HCT116 (cell line): ENCODE results near the gene FOXA1. TPM values are rescaled to one million over a fixed set of nuclear protein-coding genes. Genes with fewer than 3 reads are reported as not detected.

Experiments
- ATAC-seq: fragments of 200-7000 bp; cut with Tn5 transposase; 2 replicates; pipeline ENCODE4 v1.9.1; 2020; ENCODE audit warnings: mild to moderate bottlenecking, moderate library complexity
- BruUV-seq: library from RNA; stranded (reverse); fragments of 400-500 nt; replicated peaks from 2 replicates; lab custom pipeline; 2021; lab: Mats Ljungman, UMichigan
- CTCF ChIA-PET: fragments of 300-600 bp; sonication (Branson Sonifier 250); formaldehyde crosslinking; loops from one replicate; lab custom pipeline; 2021; ENCODE audit warnings: antibody characterized with exemption; lab: Charles Lee
- POLR2A ChIA-PET: fragments of 300-600, 350-600 bp; sonication (Branson Sonifier 250); formaldehyde crosslinking; loops from one replicate; lab custom pipeline; 2021; ENCODE audit warnings: antibody characterized with exemption; lab: Charles Lee
- RAD21 ChIA-PET, 2 experiments: fragments of 300-600 bp; sonication (Branson Sonifier 250); formaldehyde crosslinking; loops; one replicate each; lab custom pipeline; 2023; ENCODE audit warnings: low total read pairs in 2 of 2; ENCODE audit not compliant: uncharacterized antibody in 2 of 2, unreplicated experiment in 2 of 2, low non-redundant PET in 1 of 2; lab: Charles Lee
- DNase-seq: peaks from one replicate; pipeline ENCODE4 v3.0.0-alpha.2; 2010; ENCODE audit warnings: low read depth, low spot score
- H2AFZ ChIP-seq: fragments of 200-600 bp; shearing (Covaris generic), sonication (generic); 2 replicates; pipeline ENCODE4 v1.6.1; 2017; ENCODE audit warnings: low read depth, mixed run types, mixed read lengths, antibody characterized with exemption, low read length; ENCODE audit not compliant: poor library complexity, severe bottlenecking
- H3K27ac ChIP-seq: 2 replicates; pipeline ENCODE4 v1.5.1; 2012; ENCODE audit warnings: low read depth, low read length
- H3K27me3 ChIP-seq: fragments of 200-600 bp; sonication (generic); 2 replicates; pipeline ENCODE4 v1.6.1; 2016; ENCODE audit warnings: mixed run types, low read length, mixed read lengths; ENCODE audit not compliant: insufficient read depth
- H3K36me3 ChIP-seq, 2 experiments: fragments of 200-500 bp in 1 of 2; fragments of 200-600 bp in 1 of 2; sonication (Bioruptor generic) in 1 of 2; sonication (generic) in 1 of 2; 2 replicates each; pipeline versions ENCODE4 v1.5.1 to v1.6.1; 2014 to 2016; ENCODE audit warnings: low read length in 2 of 2, inconsistent platforms in 1 of 2, mixed read lengths in 1 of 2, mixed run types in 1 of 2; ENCODE audit not compliant: insufficient read depth in 2 of 2, control insufficient read depth in 1 of 2
- H3K4me1 ChIP-seq, 2 experiments: fragments of 200-600 bp in 1 of 2; sonication (generic) in 1 of 2; 2 replicates each; pipeline versions ENCODE4 v1.5.1 to v1.6.1; 2012 to 2017; ENCODE audit warnings: low read length in 2 of 2, inconsistent platforms in 1 of 2, mild to moderate bottlenecking in 1 of 2, mixed read lengths in 1 of 2, mixed run types in 1 of 2, moderate library complexity in 1 of 2; ENCODE audit not compliant: insufficient read depth in 2 of 2, control insufficient read depth in 1 of 2
- H3K4me2 ChIP-seq: fragments of 200-600 bp; sonication (generic); 2 replicates; pipeline ENCODE4 v1.6.1; 2017; ENCODE audit warnings: mixed run types, low read length, mixed read lengths
- H3K4me3 ChIP-seq, 2 experiments: fragments of 200-600 bp in 1 of 2; sonication (generic) in 1 of 2; replicated peaks in 1 of 2; 2 replicates each; pipeline ENCODE4 v1.5.1; 2011 to 2016; ENCODE audit warnings: low read length in 2 of 2, control low read depth in 1 of 2, low read depth in 1 of 2, mild to moderate bottlenecking in 1 of 2, mixed read lengths in 1 of 2, mixed run types in 1 of 2
- H3K79me2 ChIP-seq: fragments of 200-600 bp; sonication (generic); 2 replicates; pipeline ENCODE4 v1.6.1; 2017; ENCODE audit warnings: mild to moderate bottlenecking, mixed run types, low read length, moderate library complexity, mixed read lengths; ENCODE audit not compliant: insufficient read depth
- H3K9ac ChIP-seq: fragments of 200-600 bp; sonication (generic); 2 replicates; pipeline ENCODE4 v1.6.1; 2016; ENCODE audit warnings: low read length, mixed read lengths
- H3K9me2 ChIP-seq: fragments of 200-600 bp; sonication (generic), shearing (Covaris generic); 2 replicates; pipeline ENCODE4 v1.6.1; 2017; ENCODE audit warnings: mixed run types, mild to moderate bottlenecking, moderate library complexity; ENCODE audit not compliant: insufficient read depth
- H3K9me3 ChIP-seq, 2 experiments: fragments of 200-500 bp in 1 of 2; fragments of 200-600 bp in 1 of 2; sonication (Bioruptor generic) in 1 of 2; sonication (generic) in 1 of 2; 2 replicates each; pipeline ENCODE4 v1.6.1; 2014 to 2017; ENCODE audit warnings: low read length in 2 of 2, mixed read lengths in 2 of 2, inconsistent platforms in 1 of 2, low read depth in 1 of 2, mild to moderate bottlenecking in 1 of 2, mixed run types in 1 of 2, moderate library complexity in 1 of 2; ENCODE audit not compliant: control insufficient read depth in 1 of 2, insufficient read depth in 1 of 2
- H4K20me1 ChIP-seq: fragments of 200-600 bp; sonication (generic), shearing (Covaris generic); 2 replicates; pipeline ENCODE4 v1.6.1; 2017; ENCODE audit warnings: mixed run types, mild to moderate bottlenecking, moderate library complexity; ENCODE audit not compliant: insufficient read depth
- CBX3 ChIP-seq: IDR thresholded peaks from 2 replicates; pipeline ENCODE4 v1.6.1; 2012; ENCODE audit warnings: low read depth
- CTCF ChIP-seq, 3 experiments: fragments of 200-600 bp in 1 of 3; sonication (generic) in 1 of 3; IDR thresholded peaks in 2 of 3; conservative IDR thresholded peaks in 1 of 3; 2 replicates each; pipeline ENCODE4 v1.5.1; 2012 to 2017; ENCODE audit warnings: low read depth in 2 of 3, low read length in 2 of 3, antibody characterized with exemption in 1 of 3, borderline replicate concordance in 1 of 3, control low read depth in 1 of 3, mild to moderate bottlenecking in 1 of 3, mixed read lengths in 1 of 3, mixed run types in 1 of 3, moderate library complexity in 1 of 3; ENCODE audit not compliant: insufficient read depth in 1 of 3
- EGR1 ChIP-seq: IDR thresholded peaks from 2 replicates; pipeline ENCODE4 v1.6.1; 2012; ENCODE audit warnings: low read depth
- EZH2phosphoT487 ChIP-seq: fragments of 200-600 bp; IDR thresholded peaks from 2 replicates; pipeline ENCODE4 v1.6.1; 2018; ENCODE audit warnings: antibody characterized with exemption, borderline replicate concordance
- FOSL1 ChIP-seq: IDR thresholded peaks from 2 replicates; pipeline ENCODE4 v1.6.1; 2012; ENCODE audit warnings: low read depth
- RAD21 ChIP-seq: IDR thresholded peaks from 2 replicates; pipeline ENCODE4 v1.6.1; 2012; ENCODE audit warnings: low read depth, mild to moderate bottlenecking
- SIN3A ChIP-seq: IDR thresholded peaks from 2 replicates; pipeline ENCODE4 v1.6.1; 2012; ENCODE audit warnings: low read depth
- SRF ChIP-seq: IDR thresholded peaks from 2 replicates; pipeline ENCODE4 v1.6.1; 2012; ENCODE audit warnings: low read depth
- TCF7L2 ChIP-seq: IDR thresholded peaks from 2 replicates; pipeline ENCODE4 v1.7.0; 2011; ENCODE audit warnings: borderline replicate concordance, inconsistent platforms; ENCODE audit not compliant: insufficient read depth, insufficient read length; ENCODE audit errors: extremely low read depth
- YY1 ChIP-seq: IDR thresholded peaks from 2 replicates; pipeline ENCODE4 v1.6.1; 2011; ENCODE audit warnings: low read length, low read depth, moderate library complexity, mild to moderate bottlenecking; ENCODE audit not compliant: insufficient replicate concordance; ENCODE audit errors: extremely low read depth
- ZFX ChIP-seq: fragments of 450-650 bp; IDR thresholded peaks from 2 replicates; pipeline ENCODE4 v1.6.1; 2017
- intact Hi-C: fragments of 100-400 bp; cut with micrococcal nuclease; formaldehyde crosslinking; loops from 2 replicates; pipeline ENCODE4 v1.10.0; 2022
- total RNA-seq: library from RNA; stranded (reverse); gene quantifications from one replicate; pipeline ENCODE4 v1.2.1, GENCODE V29; 2021; ENCODE audit not compliant: unreplicated experiment

The FOXA1 gene
- total RNA-seq, 1 experiment from 2014 or later = 1.3 TPM

GRCh38 chr14:37595809-37596621 is 966 bp upstream of the FOXA1 start:
- Histone ChIP-seq H3K27me3 (no peaks in the 10 kb centered on the region), H4K20me1 (no peaks in the 10 kb centered on the region), H3K36me3 (no peaks in the 10 kb centered on the region), H3K4me3 (peak overlapping the region; percentile 61 to 67), H3K4me2 (peak overlapping the region; percentile 97), H3K79me2 (no peaks in the 10 kb centered on the region), H3K9me3 (no peaks in the 10 kb centered on the region), H2AFZ (peak overlapping the region; percentile 77), H3K9ac (0 out of 2 replicates have a peak overlapping the region, but pooled peaks have one; percentile 15), H3K9me2 (no peaks in the 10 kb centered on the region), H3K4me1 (peaks cover 5 to 14% of the 10 kb centered on the region in 2 experiments; a peak in 3 of 4 replicates), H3K27ac (no peak overlapping the region)
- POLR2A ChIA-PET = no interaction called here
- TF ChIP-seq SRF (no peak), TCF7L2 (no peak), EGR1 (no peak), FOSL1 (0 out of 2 replicates have a peak, but pooled peaks have one; percentile 15)
- CTCF ChIA-PET = no interaction called here
- ATAC-seq (peak; percentile 57), DNase-seq (peak; percentile 28)
- RAD21 ChIA-PET = no interaction called here
- BruUV-seq = no TSS peak
- intact Hi-C loops = no loop called here

GRCh38 chr14:37594238-37594970 is 645 bp downstream of the FOXA1 start:
- DNase-seq (peak; percentile 76), ATAC-seq (peak; percentile 61)
- H3K9me2 ChIP-seq = no peaks in the 10 kb centered on the region
- no peaks in the 10 kb centered on the region for H3K27me3 ChIP-seq
- ChIA-PET RAD21 (interaction anchor here (0.7 kb wide), 2 partner anchors 191 to 933 kb away, joined by 3 read pairs; partner anchors contain the start of gene PAX9 (in 1 of the 2)), CTCF (interaction anchor here (0.7 to 1.3 kb wide), 6 partner anchors 116 to 364 kb away, joined by 3 to 4 read pairs (median 3); no protein-coding TSS in a partner anchor), POLR2A (no interaction called here)
- intact Hi-C loops = loop anchor here (1.0 kb wide), 1 partner anchor 348 kb away; no protein-coding TSS in a partner anchor
- H2AFZ ChIP-seq = no peak overlapping the region
- BruUV-seq = no TSS peak
- no peaks in the 10 kb centered on the region for H3K36me3 ChIP-seq
- H3K4me1 ChIP-seq = peaks cover 5 to 14% of the 10 kb centered on the region in 2 experiments; a peak in 3 of 4 replicates
- TF ChIP-seq CTCF (IDR thresholded peaks at IDR 0.05 in 2 of 3, conservative IDR thresholded peaks at IDR 0.05 in 1 of 3; ENCODE audit: borderline replicate concordance in 1 of 3, insufficient read depth in 1 of 3, low read depth in 2 of 3, low read length in 2 of 3) (peak; percentile 56 to 91 (median 80)), SIN3A (no peak), RAD21 (peak; percentile 65), EGR1 (no peak), YY1 (no peak), CBX3 (peak; percentile 16; the same call in 1 of the 2 replicates), ZFX (peak; percentile 50; the same call in 1 of the 2 replicates), EZH2phosphoT487 (no peak)
- no peaks in the 10 kb centered on the region for H4K20me1 ChIP-seq
- peak overlapping the region; percentile 49 for H3K9ac ChIP-seq
- H3K4me2 ChIP-seq = peak overlapping the region; percentile 97
- H3K79me2 ChIP-seq = no peaks in the 10 kb centered on the region
- peak overlapping the region; percentile 42; the same call in 1 of the 2 replicates for H3K27ac ChIP-seq
- no peaks in the 10 kb centered on the region for H3K9me3 ChIP-seq
- H3K4me3 ChIP-seq = peak overlapping the region; percentile 61 to 67
